Thyroid gland (tissue), 4 donors: ENCODE data around the gene LCN6.

Experiments used
- POLR2A ChIP-seq, 2 donors: fragments of 450-650 bp; IDR thresholded peaks; one replicate each; pipeline ENCODE4 v1.6.1; 2017; ENCODE audit warnings: antibody characterized with exemption in 2 of 2, mild to moderate bottlenecking in 2 of 2, moderate library complexity in 1 of 2
- TF ChIP-seq, protein P1 (sequence below), 6 experiments: fragments of 200-600 bp in 3 of 6; fragments of 450-650 bp in 3 of 6; sonication (generic) in 3 of 6; IDR thresholded peaks; one replicate each; pipeline ENCODE4 v1.5.1; 2016 to 2019; ENCODE audit warnings: antibody characterized with exemption in 6 of 6, mild to moderate bottlenecking in 2 of 6, inconsistent platforms in 1 of 6, moderate library complexity in 1 of 6

DNA sequence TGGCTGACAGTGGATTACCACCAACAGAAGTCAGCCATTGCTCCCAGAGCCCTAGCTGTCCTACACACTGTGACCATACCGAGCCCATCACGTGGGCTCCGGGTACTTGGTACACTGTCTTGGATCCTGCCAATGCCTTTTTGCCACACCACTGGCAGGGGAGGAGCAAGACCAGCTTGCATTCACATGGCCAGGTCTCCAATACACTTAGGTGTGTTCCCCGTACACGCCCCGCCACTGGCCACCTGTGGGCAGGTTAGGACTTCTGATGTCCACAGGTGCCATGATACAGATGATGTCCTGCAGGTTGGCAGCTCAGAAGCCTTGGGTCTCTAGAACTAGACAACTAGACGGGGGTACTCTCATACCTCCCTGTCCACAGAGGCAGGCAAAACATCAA, 41.3 kb downstream of the LCN6 start:
- TF ChIP-seq, protein P1, sequence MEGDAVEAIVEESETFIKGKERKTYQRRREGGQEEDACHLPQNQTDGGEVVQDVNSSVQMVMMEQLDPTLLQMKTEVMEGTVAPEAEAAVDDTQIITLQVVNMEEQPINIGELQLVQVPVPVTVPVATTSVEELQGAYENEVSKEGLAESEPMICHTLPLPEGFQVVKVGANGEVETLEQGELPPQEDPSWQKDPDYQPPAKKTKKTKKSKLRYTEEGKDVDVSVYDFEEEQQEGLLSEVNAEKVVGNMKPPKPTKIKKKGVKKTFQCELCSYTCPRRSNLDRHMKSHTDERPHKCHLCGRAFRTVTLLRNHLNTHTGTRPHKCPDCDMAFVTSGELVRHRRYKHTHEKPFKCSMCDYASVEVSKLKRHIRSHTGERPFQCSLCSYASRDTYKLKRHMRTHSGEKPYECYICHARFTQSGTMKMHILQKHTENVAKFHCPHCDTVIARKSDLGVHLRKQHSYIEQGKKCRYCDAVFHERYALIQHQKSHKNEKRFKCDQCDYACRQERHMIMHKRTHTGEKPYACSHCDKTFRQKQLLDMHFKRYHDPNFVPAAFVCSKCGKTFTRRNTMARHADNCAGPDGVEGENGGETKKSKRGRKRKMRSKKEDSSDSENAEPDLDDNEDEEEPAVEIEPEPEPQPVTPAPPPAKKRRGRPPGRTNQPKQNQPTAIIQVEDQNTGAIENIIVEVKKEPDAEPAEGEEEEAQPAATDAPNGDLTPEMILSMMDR (IDR thresholded peaks at IDR 0.05), result no peak
- TF ChIP-seq POLR2A (IDR thresholded peaks at IDR 0.05), result no peak
